ENCODE results near the gene FAM131C.

The FAM131C gene

DNA sequence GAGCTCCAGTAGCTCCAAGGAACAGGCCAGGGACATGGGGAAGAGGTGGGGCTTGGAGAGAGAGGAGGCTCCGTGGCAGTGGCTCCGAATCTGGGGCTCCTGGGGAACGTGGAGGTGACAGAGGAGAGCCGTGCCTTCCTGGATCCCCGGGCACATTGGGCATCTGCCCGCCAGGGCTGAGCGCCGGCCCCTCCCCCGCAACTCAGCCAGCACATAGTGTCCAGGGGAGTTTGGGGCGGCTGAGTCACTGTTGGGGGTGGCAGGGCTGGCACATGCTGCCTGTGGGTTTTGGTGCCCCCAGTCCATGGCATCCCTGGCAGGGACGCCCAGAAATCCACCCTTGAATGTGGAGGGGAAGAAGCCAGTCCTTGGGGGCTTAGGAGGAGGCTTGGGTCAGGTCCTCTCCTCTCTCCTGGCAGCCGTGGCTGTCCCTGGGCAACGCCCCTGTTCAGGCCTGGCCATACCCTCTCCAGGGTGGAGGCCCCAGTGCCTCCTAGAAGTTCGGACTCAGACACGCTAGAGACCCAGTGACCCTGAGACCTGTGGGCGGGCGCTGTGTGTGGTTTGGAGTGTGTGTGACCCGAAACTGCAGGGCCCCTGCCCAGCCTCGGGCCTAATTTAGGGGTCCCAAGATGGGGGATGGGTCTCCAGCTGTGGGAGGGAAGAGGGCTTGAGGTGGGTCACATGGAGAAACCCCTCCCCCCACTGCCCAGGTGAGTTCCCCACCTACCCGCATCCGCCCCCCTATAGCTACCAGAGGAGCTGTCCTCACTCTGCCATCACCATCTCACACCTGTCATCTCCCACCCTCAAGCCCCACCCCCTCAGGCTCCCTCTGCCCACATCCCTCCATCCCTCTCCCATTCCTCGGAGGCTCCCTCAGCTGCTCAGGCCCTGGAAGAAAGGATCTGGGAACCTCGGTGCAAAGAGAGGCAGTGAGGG lies 57.2 kb downstream of the FAM131C start:
- peak; percentile 43 for DNase-seq (ENCODE audit: low spot score)

DNA sequence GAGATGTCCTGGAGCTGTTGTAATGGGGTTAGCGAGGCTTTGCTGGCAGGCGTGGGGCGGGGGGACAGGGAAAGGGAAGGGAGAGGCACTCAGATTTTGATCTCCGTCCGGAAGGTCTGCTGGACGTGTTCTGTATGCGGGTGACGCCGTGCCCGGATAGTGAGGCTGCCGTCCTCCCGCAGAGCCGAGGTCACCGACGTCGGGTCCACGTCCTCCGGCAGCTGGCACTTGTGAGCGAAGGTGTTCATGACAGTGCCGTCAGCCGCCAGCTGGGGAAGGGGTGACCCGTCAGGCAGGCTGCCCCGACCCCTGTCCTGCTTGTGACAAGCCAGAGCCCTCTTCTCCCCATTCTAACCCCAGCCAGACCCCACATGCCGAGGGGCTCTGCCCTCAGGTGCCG lies 58.0 kb downstream of the FAM131C start:
- no peak for DNase-seq (ENCODE audit: low spot score)

DNA sequence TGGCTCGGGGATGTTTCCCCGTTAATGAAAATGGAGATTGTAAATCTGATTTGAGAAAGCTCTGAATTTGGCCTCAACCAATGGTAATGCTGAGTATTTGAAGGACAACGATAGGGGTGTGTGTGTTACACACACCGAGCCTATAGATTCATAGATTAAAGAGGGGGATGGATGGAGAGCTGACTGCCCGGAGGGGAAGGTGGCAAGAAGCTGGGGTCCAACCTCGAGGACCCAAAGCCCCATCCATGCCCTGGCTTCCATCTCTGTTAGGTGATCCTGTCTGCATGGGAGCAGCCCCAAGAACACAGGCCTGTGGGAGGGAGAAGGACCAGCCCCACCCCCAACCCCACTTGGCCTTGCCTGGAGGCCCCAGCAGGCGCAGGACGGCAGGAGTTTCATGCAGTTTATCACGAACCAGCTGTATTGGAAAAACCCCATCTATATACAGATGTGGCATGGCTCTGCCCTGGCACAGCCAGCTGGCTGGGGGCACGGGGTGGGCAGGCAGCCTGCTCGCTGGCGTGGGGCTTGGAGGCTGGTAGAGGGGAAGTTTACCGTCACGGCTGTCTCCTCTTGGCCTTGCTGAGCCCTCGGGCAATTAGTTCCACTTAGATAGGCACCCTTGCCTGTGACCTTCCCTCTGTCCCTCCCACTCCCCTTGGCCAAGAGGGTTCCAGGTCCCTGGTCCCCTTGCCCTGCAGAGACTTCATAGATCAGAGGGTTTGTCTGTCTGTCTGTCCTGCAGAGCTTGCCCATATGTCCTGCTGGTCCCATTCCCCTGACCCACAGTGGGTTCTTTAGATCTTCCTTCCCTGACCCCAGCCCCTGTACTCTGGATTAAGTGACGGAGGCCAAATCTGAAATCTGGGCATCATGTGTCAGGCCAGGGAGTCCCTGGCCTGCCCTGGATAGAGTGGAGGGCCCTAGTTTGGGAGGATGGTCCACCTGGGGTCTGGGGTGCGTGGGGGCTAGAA lies 58.7 kb downstream of the FAM131C start:
- DNase-seq (ENCODE audit: low spot score): no peak

DNA sequence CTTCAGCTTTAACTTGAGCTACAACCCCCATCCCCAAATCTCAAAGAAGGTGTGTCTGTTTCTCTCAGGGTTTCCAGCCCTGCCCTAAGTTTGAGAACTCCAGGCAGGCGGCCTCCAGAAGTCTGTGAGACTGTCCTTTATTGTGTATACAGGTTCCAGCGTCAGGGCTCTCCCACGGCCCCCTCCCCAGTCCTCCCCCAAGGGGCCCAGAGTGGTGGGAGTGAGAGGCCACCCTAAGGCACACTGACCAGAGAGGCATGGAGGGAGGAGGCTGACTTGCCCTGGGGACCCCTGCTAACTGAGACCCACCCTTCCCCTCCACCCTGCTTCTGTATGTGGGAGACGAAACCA lies 59.6 kb downstream of the FAM131C start:
- DNase-seq (ENCODE audit: low spot score): no peak

DNA sequence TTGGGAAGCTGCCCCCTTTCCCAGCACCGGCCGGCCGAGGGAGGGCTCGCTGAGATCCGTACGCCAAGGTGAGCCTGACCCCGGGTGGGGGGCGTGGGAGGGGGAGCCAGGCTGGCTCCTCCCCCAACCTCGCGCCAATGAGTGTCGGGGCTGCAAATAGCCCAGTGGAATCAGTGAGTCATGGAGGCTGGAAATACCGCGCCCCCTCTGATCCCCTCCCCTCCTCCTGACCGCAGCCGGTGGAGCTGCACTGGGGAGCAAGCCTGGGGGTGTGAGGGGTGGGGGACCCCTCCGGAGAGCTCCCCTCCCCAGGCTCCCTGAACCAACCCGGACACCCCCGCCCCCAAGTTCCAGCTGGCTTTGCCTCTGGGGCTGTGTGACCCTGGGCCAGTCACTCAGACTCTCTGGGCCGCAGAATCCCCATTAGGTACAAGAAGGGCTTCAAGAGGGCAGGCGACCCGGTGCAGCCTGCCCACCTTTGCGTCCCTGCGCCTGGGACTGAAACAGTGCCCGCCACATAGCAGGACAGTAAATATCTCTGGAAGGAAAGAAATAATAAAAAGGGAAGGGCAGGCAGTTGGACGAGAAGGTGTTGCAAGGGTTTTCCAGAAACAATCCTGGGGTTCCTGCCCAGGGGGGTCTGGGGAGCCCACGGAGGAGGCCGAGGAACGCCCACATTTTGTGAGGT lies 60.1 kb downstream of the FAM131C start:
- peak; percentile 73 for DNase-seq (ENCODE audit: low spot score)

DNA sequence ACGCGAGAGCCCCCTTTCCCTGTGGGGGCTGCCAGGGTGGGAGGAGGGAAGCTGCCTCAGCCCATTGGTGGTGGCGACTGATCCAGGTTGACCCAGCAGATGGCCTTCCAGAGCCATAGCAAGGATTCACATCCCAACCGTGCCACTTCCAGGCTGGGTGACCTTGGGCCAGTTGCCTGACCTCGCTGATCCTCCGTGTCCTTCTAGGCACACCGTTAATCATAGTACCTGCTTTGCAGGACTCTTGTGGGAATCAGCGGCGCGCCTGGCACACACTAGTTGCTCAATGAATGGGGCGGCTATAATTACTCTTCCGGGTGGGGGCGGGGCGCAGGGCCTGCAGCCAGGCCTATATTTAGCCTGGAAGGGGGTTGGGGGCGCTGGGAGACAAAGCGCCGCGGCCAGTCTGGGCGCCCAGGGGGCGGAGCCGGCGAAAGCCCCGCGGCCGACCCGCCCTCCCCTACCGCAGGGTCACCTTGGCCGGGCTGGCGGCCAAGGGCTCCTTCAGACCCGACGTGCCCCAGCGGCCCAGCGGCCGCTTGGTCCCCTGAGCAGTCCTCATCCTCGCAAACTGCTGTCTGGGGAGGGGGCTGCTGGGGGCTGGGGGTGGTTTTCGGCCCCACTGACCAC lies 60.7 kb downstream of the FAM131C start:
- peak; percentile 61 for DNase-seq (ENCODE audit: low spot score)

DNA sequence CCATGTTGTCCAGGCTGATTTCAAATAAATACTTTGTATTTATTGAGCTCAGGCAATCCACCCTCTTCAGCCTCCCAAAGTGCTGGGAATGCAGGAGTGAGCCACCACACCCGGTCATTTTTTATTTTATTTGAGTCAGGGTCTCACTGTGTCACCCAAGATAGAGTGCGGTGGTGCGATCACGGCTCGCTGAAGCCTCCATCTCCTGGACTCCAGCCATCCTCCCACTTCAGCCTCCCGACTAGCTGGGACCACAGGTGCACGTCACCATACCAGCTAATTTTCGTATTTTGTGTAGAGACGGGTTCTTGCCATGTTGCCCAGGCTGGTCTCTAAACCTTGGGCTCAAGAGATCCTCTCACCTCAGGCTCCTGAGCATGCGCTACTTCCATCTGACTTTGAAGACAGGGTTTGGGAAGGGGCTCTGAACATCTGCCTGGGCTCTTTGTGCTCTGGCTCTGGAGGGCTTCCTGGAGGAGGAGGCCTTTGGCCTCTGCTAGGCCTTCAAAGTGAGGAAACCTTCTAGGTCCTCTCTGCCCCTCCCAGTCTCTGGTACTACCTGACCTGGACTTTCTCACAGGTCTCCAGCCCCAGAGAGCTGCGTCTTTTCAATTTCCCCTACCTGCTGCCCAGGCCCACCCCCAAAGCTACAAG lies 61.4 kb downstream of the FAM131C start:
- DNase-seq (ENCODE audit: low spot score): no peak

DNA sequence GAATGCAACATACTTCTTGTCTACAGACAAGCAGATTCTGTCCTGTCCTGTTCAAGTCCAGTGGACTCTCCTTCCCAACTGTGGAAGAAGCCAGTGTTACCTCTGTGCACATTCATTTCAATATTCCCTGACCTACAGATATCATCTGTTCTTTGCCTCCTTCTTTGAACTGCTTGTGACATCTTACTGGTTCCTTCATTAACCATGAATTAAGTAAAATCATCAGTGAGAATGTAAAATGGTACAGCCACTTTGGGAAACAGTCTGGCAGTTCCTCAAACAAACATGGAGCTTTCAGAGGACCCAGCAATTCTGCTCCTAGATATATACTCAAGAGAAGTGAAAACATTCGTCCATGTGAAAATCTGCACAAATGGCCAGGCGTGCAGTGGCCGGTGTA lies 62.6 kb downstream of the FAM131C start:
- DNase-seq (ENCODE audit: low spot score): no peak

DNA sequence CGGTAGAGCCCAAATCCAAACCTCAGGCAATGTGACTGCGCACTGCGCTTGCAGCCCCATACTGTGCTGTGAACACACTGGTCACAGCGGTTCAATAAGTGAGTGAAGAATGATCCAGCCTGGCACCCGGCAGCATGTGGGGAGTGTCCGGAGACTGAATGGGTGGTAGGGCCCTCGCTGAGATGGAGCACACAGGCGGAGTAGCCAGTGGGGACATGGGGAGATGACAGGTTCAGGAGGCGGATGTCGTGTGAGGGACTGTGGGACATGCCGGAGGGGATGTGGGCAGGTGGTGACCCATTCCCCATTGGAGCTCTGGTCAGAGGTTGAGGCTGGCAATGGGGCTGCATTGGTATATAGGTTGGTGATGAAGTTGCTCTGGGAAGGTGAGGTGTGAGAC lies 63.8 kb downstream of the FAM131C start:
- DNase-seq (ENCODE audit: low spot score): no peak

DNA sequence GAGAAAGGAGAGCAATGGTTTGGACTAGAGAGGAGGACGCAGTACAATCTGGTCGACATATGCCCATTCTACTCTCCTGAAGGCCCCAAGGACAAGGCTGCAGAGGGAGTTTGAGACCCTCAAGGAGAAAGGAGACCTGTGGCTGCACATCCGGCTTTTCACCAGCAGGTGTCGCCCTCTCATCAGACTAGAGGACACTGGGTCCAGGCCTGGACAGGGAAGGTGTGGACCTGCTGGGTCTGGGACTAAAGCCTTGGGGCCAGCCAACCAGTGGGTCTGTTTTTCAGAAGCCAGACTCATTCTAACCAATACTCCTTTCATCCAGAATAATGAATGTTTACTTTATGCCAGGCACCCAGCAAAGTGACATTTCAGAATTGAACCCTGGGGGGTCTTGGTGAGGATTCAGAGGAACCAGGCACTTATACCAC lies 64.4 kb downstream of the FAM131C start:
- peak; percentile 81 for DNase-seq (ENCODE audit: low spot score)

Data from AG08395 (cell line).